HG02678 (cell line): ENCODE results near the gene ZBTB4.

Source experiments
- ATAC-seq: cut with Tn5 transposase; IDR thresholded peaks from one replicate; pipeline ENCODE4 v1.9.1; 2021; ENCODE audit warnings: mild to moderate bottlenecking, moderate library complexity; ENCODE audit not compliant: unreplicated experiment

The ZBTB4 gene

GRCh38 chr17:7441266-7441665, 38.2 kb downstream of the ZBTB4 start:
- no peak for ATAC-seq

- no peak for ATAC-seq
Observed at GRCh38 chr17:7440834-7441195, 38.6 kb downstream of the ZBTB4 start.

- no peak for ATAC-seq
Observed at GRCh38 chr17:7440113-7440833, 39.2 kb downstream of the ZBTB4 start.

- ATAC-seq = no peak
Observed at GRCh38 chr17:7439462-7440112, 39.8 kb downstream of the ZBTB4 start, which contains the start of gene FGF11. TSS of gene FGF11 (plus strand) at chr17:7439512. CDS start at chr17:7439621, 109 bp downstream.

- ATAC-seq = no peak
Observed at GRCh38 chr17:7438656-7439460, 40.6 kb downstream of the ZBTB4 start.

- ATAC-seq = no peak
Observed at GRCh38 chr17:7437950-7438614, 41.3 kb downstream of the ZBTB4 start.

- no peak for ATAC-seq
Observed at GRCh38 chr17:7437369-7437863, 42.0 kb downstream of the ZBTB4 start.

GRCh38 chr17:7436556-7437368, 42.7 kb downstream of the ZBTB4 start:
- ATAC-seq = no peak

GRCh38 chr17:7435676-7436555, 43.5 kb downstream of the ZBTB4 start:
- no peak for ATAC-seq

- no peak for ATAC-seq
Observed at GRCh38 chr17:7432296-7432695, 47.1 kb downstream of the ZBTB4 start.

GRCh38 chr17:7431231-7431630, 48.2 kb downstream of the ZBTB4 start:
- ATAC-seq = no peak

- ATAC-seq = no peak
Observed at GRCh38 chr17:7429722-7430121, 49.7 kb downstream of the ZBTB4 start.

- ATAC-seq = no peak
Observed at GRCh38 chr17:7428557-7428956, 50.9 kb downstream of the ZBTB4 start, which contains the start of gene SPEM3. TSS of gene SPEM3 (plus strand) at chr17:7428857. CDS start at chr17:7428903, 46 bp downstream.

GRCh38 chr17:7427549-7427948, 51.9 kb downstream of the ZBTB4 start:
- no peak for ATAC-seq

- ATAC-seq = no peak
Observed at GRCh38 chr17:7426896-7427489, 52.4 kb downstream of the ZBTB4 start.

- ATAC-seq = no peak
Observed at GRCh38 chr17:7426203-7426863, 53.1 kb downstream of the ZBTB4 start.

- no peak for ATAC-seq
Observed at GRCh38 chr17:7425756-7426155, 53.7 kb downstream of the ZBTB4 start.

- no peak for ATAC-seq
Observed at GRCh38 chr17:7425316-7425715, 54.1 kb downstream of the ZBTB4 start, which contains the start of gene SPEM2. TSS of gene SPEM2 (plus strand) at chr17:7425616. CDS start at chr17:7425689, 73 bp downstream.
